ENCODE results near the gene PKIB.
"Not testable (repeated sequence)": the region's sequence is repeated elsewhere in the genome, so short reads cannot be mapped to it uniquely, and the experiment has no call there.

DNA sequence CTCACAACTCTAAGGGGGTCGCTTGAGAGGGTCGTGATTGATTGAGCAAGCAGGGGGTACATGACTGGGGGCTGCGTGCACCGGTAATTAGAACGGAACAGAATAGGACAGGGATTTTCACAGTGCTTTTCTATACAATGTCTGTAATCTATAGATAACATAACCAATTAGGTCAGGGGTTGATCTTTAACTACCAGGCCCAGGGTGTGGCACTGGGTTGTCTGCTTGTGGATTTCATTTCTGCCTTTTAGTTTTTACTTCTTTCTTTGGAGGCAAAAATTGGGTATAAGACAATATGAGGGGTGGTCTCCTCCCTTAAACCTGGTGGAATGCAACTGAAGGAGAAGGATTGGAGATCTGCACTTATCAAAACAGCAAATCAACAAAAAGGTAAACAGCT lies 138.7 kb downstream of the PKIB start:
- not testable (repeated sequence) for TF ChIP-seq EZH2phosphoT487 (IDR thresholded peaks at IDR 0.05; ENCODE audit: low read length)
- TF ChIP-seq, protein P1, sequence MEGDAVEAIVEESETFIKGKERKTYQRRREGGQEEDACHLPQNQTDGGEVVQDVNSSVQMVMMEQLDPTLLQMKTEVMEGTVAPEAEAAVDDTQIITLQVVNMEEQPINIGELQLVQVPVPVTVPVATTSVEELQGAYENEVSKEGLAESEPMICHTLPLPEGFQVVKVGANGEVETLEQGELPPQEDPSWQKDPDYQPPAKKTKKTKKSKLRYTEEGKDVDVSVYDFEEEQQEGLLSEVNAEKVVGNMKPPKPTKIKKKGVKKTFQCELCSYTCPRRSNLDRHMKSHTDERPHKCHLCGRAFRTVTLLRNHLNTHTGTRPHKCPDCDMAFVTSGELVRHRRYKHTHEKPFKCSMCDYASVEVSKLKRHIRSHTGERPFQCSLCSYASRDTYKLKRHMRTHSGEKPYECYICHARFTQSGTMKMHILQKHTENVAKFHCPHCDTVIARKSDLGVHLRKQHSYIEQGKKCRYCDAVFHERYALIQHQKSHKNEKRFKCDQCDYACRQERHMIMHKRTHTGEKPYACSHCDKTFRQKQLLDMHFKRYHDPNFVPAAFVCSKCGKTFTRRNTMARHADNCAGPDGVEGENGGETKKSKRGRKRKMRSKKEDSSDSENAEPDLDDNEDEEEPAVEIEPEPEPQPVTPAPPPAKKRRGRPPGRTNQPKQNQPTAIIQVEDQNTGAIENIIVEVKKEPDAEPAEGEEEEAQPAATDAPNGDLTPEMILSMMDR (IDR thresholded peaks at IDR 0.05; ENCODE audit: low read length) = not testable (repeated sequence)
